GM18508 (cell line): ENCODE measurements around the gene RNF146.
"Not testable (repeated sequence)": the region's sequence is repeated elsewhere in the genome, so short reads cannot be mapped to it uniquely, and the experiment has no call there.

Experiments
- ATAC-seq: cut with Tn5 transposase; IDR thresholded peaks from one replicate; pipeline ENCODE4 v1.9.1; 2021; ENCODE audit warnings: moderate number of reproducible peaks; ENCODE audit not compliant: insufficient read depth, unreplicated experiment

The RNF146 gene

DNA sequence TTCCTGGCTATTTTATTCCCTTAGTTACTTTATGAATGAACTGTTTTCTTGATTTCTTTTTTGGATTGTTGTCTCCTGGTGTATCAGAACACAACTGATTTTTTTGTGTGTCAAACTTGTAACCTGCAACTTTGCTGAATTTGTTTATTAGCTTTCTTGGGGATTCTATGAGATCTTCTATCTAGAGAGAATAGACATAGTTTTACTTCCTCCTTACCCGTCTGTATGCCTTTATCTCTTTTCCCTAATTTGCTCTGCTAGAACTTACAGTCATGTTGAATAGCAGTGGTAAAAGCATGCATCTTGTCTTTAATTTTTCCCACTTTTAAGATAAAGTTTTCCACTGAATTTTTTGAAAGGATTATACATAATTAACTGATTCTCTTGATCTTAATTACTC, 13.2 kb downstream of the RNF146 start:
- no peak for ATAC-seq

DNA sequence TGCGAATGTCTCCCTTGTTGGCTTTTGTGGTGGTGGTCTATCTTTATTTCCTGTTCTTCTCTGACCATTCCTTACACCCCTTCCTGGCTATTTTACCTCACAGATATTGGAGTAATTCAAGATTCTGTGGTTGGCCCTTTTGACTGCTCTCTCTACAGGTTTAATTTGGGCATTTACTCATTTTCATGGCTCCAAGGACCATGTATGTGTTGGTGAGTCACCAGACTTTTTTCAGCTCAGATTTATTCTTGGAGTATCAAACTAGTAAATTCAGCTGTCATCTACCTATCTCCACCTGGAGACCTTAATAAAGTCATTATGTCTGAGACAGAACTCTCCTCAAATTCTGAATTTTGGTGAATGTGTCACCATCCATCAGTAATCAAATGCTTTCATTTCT, 15.5 kb downstream of the RNF146 start:
- no peak for ATAC-seq

GRCh38 chr6:127288705-127289104, 22.0 kb downstream of the RNF146 start:
- ATAC-seq, result no peak

DNA sequence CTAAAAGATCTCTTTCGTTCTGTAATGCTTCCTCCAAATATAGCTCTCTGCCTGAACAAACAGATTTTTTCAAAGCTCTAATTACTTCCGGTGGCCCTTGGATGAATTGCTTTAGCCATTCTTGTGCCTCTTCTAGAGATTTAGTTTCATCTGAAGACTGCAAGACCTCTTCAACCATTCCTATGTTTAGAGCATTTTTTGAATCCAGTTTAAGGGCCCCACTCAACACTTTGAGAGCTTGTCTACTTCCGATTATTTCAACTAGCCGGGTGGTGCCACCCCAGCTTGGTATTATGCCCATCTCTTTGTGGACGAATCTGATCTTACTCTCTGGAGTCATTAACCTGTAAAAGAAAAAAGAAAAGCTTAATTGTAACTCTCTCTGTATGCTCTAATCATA, 23.3 kb downstream of the RNF146 start:
- no peak for ATAC-seq

DNA sequence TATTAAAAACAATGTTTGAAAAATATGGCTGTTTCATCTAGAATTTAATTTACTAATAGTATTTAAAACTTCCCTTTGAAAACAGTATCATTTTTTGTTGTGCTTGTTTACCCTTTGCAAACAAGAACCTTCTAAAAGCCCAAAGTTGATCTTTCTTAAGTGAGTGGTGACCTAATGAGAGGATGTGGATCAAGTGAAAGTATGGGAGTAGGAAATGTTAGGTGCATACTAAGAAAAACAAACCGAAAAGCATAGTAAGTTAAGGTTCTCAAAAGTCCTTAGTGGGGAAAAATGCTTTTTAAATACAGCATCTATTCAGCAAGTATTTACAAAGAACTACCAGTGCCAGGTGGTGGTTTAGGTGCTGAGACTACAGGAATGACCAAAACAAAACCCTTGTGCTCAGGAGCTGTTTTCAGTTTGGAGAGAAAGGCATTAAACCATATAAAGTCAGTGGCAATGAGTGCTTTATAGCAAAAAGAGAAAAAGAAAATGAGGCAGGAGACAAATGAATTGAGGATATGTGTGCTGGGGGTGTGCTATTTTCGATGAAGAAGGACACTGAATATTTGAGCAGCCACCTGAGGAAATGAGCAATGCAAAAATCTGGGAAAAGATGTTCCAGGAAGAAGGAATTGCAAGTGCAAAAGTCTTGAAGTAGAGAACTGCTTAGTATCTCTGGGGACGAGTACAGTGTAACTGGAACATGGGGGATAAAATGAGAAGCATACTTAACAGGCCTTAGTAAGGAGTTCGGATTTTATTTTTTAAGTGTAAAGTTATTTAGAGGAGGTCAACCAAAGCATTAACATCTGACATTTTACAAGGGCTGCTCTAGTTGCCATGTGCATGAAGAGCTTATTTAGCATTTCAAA, 24.0 kb downstream of the RNF146 start:
- ATAC-seq, result no peak

DNA sequence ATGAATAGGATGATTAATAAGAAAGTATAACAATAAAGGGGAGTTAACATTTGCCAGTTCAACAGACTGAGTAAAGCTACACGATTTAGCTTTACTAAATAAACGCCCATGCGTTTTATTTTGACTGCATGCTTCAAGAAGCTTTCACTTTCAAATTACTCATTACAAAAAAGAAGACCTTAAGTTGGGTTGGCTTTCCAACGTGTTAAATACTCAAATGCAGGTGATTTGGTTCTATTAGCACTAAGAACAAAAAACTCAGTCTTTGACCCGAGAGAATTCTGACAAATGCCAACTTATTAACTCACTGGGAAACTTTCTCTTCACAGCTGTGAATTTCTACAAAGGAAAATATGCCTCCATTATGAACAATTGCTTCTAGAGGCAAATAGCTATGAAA, 24.8 kb downstream of the RNF146 start:
- ATAC-seq, result peak; percentile 90

DNA sequence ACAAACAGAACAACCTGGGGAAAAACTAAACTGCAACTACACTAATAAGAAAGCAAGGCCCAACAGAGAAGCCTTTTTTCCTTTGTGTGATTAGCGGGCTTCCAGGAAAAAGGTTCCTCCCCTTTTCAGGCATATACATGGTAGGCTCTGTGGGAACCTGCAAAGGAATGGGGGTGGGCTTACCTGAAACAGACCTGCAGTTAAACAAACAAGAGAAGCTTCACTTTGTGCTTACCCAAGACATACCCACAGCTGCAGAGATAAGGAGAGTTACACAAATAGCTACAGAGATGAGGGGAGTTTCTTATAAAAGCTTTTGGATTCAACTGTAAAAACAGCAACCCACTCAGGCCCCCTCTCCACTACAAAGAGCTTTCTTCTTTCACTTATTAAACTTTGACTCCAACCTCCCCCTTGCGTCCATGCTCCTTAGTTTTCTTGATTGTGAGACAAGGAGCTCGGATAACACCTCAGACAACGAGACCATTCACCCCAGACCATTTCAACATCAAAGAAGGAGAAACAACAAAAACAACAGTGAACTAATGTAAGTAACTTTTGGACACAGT, 30.9 kb downstream of the RNF146 start:
- ATAC-seq, result no peak

- no peak for ATAC-seq
Measured at GRCh38 chr6:127298475-127298874, 31.8 kb downstream of the RNF146 start.

- no peak for ATAC-seq
Measured at GRCh38 chr6:127299522-127300240, 33.0 kb downstream of the RNF146 start.

GRCh38 chr6:127300411-127300810, 33.7 kb downstream of the RNF146 start:
- ATAC-seq, result no peak

GRCh38 chr6:127301199-127301700, 34.6 kb downstream of the RNF146 start:
- ATAC-seq, result no peak

GRCh38 chr6:127302728-127303660, 36.3 kb downstream of the RNF146 start:
- ATAC-seq, result peak; percentile 78

DNA sequence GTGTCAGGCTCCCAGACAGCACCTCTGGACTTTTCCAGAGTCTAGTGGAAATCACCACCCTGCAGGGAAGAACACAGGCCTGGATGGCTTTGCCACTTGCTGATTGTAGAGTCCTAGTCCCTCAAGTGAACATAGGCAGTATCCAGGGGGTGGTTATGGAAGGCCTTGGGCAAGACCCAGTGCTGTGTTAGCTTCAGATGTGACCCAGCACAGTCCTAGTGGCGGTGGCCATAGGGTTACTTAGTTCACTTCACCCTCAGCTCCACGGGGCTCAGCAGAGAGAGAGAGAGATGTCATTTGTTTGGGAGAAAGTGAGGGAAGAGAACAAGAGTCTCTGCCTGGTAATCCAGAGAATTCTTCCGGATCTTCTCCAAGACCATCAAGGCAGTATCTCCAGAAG, 37.3 kb downstream of the RNF146 start:
- ATAC-seq, result no peak

- no peak for ATAC-seq
Measured at GRCh38 chr6:127305741-127306140, 39.1 kb downstream of the RNF146 start.

DNA sequence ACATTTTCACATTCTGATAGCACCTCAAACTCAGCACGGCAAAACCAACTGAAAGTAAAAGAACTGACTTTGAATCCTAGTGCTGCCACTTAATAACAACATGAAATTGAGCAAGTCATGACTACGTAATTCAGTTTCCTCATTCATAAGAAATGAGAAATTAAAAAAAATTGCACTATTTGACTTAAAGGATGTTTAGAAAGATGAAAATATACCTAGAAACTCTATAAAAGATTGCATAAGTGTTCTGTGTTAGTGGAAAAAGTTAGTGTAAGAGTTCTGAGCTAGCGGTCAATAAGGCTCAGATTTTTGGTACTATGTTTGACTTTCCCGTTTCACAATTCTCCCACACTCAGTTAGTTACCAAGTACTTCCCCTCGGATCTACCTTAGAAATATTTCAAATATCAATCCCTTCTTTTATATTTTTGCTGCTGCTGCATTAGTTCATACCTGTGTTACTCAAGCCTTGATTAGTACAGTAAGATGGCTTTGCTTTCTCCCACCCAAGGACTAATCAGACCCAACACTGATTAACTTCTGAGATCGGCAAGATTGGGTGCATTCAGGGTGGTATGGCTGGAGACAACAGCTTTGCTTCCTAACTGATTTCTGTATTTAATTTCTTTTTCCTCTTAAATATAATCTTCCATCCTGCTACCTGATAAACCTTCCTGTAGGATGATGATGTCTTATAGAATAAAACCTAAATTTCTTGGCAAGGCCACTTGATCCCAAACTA, 50.9 kb downstream of the RNF146 start:
- ATAC-seq, result no peak

- no peak for ATAC-seq
Measured at GRCh38 chr6:127319686-127320085, 53.0 kb downstream of the RNF146 start.

- no peak for ATAC-seq
Measured at GRCh38 chr6:127328043-127328609, 61.5 kb downstream of the RNF146 start.

GRCh38 chr6:127331256-127331655, 64.6 kb downstream of the RNF146 start:
- ATAC-seq, result not testable (repeated sequence)

GRCh38 chr6:127332383-127332961, 65.8 kb downstream of the RNF146 start:
- ATAC-seq, result no peak
